Brain microvascular endothelial cell (primary cell): ENCODE data around the gene GRM7.

Source experiments
- DNase-seq: peaks from one replicate; pipeline ENCODE4 v3.0.0-alpha.2; 2020
- H3K27ac ChIP-seq: fragments of 250-450 bp; sonication (Bioruptor Pico); 2 replicates; pipeline ENCODE4 v1.5.1; 2020; ENCODE audit warnings: mild to moderate bottlenecking, moderate library complexity
- H3K27me3 ChIP-seq: fragments of 250-450 bp; sonication (Bioruptor Pico); replicated peaks from 2 replicates; pipeline ENCODE4 v1.5.1; 2020; ENCODE audit warnings: mild to moderate bottlenecking
- H3K36me3 ChIP-seq: fragments of 250-450 bp; sonication (Bioruptor Pico); replicated peaks from 2 replicates; pipeline ENCODE4 v1.5.1; 2020; ENCODE audit warnings: mild to moderate bottlenecking
- H3K4me3 ChIP-seq: 2 replicates; pipeline ENCODE4 v1.5.1; 2011; ENCODE audit warnings: low read depth, mild to moderate bottlenecking, control low read depth, low read length, moderate library complexity
- CTCF ChIP-seq: IDR thresholded peaks from 2 replicates; pipeline ENCODE4 v1.5.1; 2011; ENCODE audit warnings: low read depth, mild to moderate bottlenecking, moderate library complexity, low read length, control low read depth, inconsistent platforms; ENCODE audit errors: missing control alignments
- in situ Hi-C: cut with HindIII; loops from 2 replicates; pipeline ENCODE4 v1.10.0; 2017; ENCODE audit warnings: low sequenced_read_pairs, low pct_ligation_motif_present

Gene GRM7

DNA sequence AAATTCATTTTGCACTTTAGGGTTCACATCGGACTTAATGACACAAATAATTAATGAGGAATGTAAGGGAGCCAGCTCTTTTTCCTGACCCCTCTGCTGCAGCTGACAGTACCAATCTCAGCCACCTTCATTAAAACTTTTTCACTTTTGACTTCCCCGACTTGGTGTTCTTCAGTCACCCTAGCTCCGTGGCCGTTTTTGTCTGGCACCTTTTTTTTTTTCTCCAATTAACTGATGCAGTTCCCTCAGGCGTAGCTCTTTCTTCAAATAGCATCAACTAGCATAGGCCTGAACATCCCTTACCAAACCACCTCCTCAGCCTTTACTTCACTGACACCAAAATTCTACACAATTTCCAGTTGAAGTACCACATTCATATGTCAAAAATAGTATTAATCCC is 350.8 kb downstream of the GRM7 start:
- Histone ChIP-seq H3K27me3 (no peaks in the 10 kb centered on the region), H3K27ac (no peak overlapping the region), H3K4me3 (no peak overlapping the region), H3K36me3 (no peaks in the 10 kb centered on the region)
- DNase-seq = no peak
- TF ChIP-seq CTCF = no peak
- in situ Hi-C loops = no loop called here

- Histone ChIP-seq H3K27me3 (no peaks in the 10 kb centered on the region), H3K36me3 (no peaks in the 10 kb centered on the region), H3K4me3 (no peak overlapping the region), H3K27ac (no peak overlapping the region)
- no peak for TF ChIP-seq CTCF
- DNase-seq = no peak
- in situ Hi-C loops = no loop called here
Observed at GRCh38 chr3:7215706-7216105, 354.8 kb downstream of the GRM7 start.

GRCh38 chr3:7226393-7226792 is 365.5 kb downstream of the GRM7 start:
- in situ Hi-C loops = no loop called here
- Histone ChIP-seq H3K4me3 (no peak overlapping the region), H3K27me3 (no peaks in the 10 kb centered on the region), H3K27ac (no peak overlapping the region), H3K36me3 (no peaks in the 10 kb centered on the region)
- DNase-seq = no peak
- no peak for TF ChIP-seq CTCF

DNA sequence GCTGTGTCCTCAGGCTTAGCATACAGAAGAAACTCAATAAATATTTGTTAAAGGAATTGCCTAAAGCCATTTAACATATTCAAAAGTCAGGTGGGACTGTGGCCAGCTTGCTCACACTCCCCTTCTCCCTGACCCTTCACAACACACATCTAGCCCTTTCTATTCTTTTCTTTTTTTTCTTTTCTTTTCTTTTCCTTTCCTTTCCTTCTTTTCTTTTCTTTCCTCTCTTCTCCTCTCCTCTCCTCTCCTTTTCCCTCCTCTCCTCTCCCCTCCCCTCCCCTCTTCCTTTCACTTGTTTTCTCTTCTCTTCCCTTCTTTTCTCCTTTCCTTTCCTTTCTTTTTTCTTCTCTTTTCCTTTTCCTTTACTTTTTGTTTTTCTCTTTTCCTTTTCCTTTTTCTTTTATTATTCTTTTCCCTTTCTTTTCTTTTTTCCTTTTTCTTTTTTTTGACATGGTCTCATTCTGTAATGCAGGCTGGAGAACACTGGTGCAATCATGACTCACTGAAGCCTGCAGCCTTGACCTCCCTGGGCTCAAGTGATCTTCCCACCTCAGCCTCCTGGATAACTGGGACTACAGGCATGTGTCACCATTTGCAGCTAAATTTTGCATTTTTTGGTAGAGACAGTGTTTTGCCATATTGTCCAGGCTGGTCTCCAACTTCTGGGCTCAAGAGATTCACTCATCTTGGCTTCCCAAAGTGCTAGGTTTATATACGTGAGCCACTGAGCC is 377.8 kb downstream of the GRM7 start:
- H3K27me3 ChIP-seq = no peaks in the 10 kb centered on the region
- H3K4me3 ChIP-seq = no peak overlapping the region
- no peak overlapping the region for H3K27ac ChIP-seq
- no peak for TF ChIP-seq CTCF
- in situ Hi-C loops = no loop called here
- no peaks in the 10 kb centered on the region for H3K36me3 ChIP-seq
- DNase-seq = no peak

- no peak overlapping the region for H3K27ac ChIP-seq
- H3K4me3 ChIP-seq = no peak overlapping the region
- no peaks in the 10 kb centered on the region for H3K36me3 ChIP-seq
- no peak for TF ChIP-seq CTCF
- in situ Hi-C loops = no loop called here
- no peak for DNase-seq
- H3K27me3 ChIP-seq = no peaks in the 10 kb centered on the region
Observed at GRCh38 chr3:7241584-7242302, 380.8 kb downstream of the GRM7 start.
